GM19468 (cell line): Measurements from ENCODE around the gene FKRP.

Source experiments
- ATAC-seq: cut with Tn5 transposase; IDR thresholded peaks from one replicate; pipeline ENCODE4 v1.9.1; 2021; ENCODE audit warnings: mild to moderate bottlenecking, moderate library complexity, moderate number of reproducible peaks; ENCODE audit not compliant: unreplicated experiment; ENCODE audit errors: extremely low read depth

The FKRP gene

DNA sequence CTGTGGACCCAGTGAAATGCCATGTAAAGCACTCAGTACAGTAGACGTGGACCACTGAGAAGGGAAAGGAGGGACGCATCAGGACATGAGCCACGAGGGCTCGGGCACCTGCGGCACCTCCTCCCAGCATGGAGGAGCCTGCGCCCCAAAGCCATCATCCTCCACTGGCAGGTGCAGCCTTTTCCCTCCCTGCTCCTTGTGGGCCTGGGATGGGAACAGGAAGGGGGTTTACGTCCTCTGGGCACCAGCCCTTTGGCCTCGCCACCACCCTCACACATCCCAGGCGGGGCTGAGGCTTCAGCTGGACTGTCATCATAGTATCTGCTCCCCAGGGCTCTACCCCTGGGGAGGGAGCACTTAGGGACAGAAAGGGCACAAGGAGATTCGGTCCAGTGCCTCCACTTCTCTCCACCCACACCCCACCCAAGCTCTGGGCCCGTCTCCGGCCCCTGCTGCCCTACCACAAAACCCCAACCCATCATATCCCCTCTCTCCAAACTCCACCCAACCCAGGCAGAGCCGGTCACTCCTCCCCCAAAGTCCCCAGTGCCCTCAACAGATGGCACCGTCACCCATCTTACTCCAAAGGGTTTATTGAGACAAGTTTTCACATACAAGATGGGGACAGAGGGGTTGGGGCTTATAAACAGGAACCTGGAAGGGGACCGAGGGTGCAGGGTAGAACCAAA lies 26.8 kb upstream of the FKRP start:
- no peak for ATAC-seq

DNA sequence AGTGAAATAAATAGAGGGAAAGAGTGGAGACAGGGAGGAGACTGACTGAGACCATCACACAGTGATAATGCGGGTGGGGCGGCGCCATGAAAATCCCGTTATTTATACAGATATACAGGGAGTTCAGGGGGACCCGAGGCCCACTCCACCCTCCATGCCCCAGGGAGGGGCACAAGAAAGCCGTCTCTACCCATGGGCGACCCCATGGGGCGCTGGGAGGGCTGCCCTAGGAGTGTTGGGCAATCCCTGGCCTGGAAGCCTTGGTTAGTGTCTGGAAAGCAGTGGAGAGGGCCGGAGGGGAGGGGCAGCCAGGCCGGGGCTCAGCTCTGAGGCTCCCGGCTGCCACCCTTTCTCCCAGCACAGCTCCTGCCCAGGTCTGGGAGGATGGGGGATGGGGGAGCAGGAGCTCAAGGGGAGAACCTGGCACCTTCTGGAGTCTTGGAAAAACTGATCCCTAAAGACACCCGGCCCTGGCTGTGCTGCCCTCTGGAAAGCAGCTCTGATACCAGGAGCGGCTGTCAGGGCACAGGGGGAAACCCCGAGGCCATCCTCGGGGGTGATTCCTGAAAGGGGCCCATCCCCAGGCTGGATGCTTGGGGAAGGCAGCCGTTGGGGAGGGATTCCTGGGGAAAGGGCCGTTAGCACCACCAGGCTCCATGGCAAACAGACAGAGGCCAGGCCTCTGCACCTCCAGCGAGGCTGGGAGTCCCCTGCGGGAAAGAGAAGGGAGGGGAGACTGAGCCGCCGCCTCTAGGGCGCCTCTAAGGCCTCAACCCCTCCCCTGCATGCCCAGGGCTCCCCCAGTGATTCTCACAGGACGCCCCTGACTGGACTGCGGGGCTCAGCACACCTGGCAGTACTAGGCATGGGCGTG lies 26.0 kb upstream of the FKRP start:
- no peak for ATAC-seq

DNA sequence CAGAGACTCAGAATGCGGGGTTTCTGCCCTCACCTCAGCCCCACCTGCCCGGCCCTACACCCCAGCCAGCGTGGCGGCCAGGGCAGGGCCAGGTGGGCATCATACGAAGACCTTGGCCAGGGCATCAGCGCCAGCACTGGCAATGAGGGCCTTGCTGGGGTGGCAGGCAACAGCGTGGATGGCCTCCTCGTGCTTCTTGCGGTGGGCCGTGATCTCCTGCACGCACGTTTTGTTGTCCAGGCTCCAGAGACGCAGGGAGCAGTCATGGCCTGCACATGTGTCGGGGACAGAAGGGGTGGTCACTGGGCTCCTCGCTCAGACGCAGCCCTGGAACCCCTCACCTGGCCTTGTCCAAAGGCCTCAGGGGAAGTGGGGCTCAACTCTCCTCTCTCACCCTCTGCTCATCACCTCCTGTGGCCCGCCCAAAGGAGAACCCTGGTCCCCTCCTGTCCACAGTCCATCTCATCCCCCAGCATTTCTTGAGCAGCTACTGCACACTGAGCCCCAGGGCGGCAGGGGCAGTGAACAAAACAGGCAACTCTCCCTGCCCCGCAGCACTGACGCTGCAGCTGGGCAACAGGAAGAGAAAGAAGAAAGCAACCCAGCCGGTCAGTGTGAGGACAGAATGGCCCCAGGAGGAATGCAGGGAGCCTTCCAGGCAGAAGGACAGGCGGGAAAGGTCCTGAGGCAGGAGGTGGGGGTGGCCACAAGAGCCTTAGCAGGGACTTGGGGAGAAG lies 25.2 kb upstream of the FKRP start:
- no peak for ATAC-seq

GRCh38 chr19:46721269-46722003 lies 24.4 kb upstream of the FKRP start:
- ATAC-seq: no peak

- ATAC-seq: no peak
These were observed 23.9 kb upstream of the FKRP start for GRCh38 chr19:46722004-46722380.

DNA sequence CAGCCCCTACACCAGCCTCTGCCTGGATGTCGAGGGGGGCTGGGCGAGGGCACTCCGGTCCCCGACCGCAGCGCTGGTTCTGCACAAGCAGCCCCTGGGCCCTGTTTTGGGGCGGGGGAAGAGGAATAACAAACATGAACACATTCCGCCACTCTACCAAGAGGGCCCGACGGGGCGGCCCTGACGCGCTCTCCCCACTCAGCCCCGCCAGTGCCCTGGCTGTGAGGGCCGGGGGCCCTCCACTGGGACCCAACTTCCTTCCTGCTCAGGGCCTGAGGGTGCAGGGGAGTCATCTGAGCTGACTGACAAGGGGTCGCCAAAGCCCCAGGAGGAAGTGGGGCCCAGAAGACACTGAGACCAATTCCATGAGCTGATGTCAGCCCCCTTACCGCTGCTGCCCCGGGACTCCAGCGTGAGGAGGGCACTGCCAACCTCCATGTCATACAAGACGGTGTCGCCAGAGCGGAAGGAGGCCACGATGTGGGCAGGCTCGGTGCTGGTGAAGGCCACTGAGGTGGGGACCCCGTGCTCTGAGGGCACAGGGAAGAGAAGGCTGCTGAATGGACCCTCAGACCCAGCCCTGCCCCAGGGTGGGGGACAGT lies 23.3 kb upstream of the FKRP start:
- no peak for ATAC-seq

DNA sequence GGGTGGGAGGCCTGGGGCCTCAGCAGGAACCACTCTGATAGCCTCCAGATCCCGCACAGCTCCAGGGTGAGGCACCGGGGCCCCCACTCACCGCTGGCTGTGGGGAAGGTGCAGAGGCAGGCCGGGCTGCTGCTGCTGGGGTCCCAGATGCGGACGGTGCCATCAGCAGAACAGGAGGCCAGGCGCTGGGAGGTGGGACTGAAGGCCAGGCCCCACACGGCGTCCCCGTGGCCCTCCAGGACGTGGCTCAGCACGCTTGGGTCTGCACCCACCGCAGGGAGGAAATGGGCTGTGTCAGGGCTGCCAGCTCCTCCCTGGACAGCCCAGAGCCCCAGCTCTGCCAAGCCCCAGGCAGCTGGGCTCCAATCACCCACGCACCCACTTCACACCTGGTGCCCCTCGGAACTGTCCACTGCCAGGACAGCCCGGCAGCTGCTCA lies 22.8 kb upstream of the FKRP start:
- ATAC-seq: no peak

- no peak for ATAC-seq
These were observed 22.4 kb upstream of the FKRP start for GRCh38 chr19:46723471-46723870.

DNA sequence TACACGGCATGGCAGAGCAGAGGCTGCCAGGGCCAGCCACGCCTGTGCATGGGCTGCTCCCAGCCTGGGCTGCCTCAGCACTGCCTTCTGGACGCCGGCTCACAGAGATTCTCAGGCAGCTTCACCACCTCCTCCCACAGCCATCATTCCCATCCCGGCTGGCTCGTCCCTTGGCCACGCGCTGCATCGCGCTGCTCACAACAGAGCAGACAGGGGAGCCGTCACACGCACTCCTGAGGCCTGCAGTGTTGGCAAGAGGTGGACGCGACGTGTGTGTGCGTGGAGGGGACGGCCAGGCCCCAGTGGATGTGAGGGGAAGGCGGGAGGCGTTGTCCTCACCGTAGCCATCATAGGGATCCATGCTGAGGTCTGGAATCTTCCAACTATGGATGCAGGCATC lies 21.4 kb upstream of the FKRP start:
- no peak for ATAC-seq

- no peak for ATAC-seq
These were observed 20.6 kb upstream of the FKRP start for GRCh38 chr19:46725036-46725820.

DNA sequence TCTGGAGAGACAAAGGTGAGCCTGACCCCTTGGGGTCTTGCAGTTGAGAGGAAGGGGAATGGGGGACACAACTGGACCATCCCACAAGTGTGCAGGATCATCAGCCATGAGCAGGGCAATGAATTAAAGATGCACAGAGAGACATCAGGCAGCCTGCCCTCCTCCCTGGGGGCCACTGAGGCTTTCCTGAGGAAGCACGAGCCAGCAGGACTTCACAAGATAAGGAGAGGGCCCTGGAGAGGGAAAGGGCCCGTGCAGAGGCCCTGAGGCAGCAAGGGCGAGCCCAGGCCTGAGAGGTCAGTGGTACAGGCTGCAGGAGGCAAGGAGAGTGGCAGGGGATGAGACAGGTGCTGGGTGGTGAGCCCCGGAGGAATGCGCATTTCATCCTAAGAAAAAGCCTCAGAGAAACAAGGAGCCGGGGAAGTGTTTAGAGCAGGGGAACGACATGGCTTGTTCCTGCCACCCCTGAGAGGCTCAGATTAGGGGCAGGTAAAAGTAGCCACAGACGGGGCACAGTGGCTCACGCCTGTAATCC lies 19.9 kb upstream of the FKRP start:
- ATAC-seq: no peak

DNA sequence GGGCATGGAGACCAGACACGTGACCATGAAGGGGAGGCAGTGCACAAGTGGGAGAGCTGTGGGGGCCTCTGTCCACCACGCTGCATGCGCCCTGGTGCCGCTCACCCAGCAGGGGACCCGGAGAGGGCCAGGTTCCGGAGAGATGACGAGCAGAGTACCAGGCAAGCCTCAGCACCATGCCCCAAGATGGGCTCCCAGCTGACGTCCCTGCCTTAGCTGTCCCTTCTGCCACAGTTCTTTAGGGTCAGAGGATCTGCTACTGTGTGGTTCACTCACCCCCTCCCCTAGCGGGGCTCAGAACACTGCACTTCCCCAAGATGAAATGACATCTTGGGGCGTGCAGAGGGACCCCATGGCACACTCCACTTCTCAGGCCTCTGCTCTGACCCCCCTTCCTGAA lies 19.3 kb upstream of the FKRP start:
- no peak for ATAC-seq

GRCh38 chr19:46726971-46727501 lies 18.8 kb upstream of the FKRP start:
- no peak for ATAC-seq

DNA sequence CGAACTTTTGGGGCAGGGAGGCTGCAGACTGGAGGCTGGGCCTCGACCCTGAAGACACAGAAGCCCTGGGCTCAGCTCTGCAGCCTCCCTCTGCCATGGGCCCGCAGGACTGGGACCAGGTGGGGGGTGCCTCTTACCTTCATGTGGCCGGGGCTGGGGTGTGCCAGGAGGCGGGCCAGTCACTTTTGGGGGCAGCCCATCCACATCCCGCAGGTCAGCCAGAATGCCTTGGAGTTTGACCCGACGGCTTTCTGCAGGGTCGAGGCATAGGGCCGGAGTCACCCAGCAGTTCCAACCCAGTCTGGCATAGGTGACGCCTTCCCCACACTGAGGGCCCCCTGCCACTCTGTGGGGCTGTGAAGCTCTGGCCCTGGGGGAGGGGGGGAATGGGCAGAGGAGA lies 18.1 kb upstream of the FKRP start:
- no peak for ATAC-seq

GRCh38 chr19:46728208-46728607 lies 17.6 kb upstream of the FKRP start:
- no peak for ATAC-seq

- no peak for ATAC-seq
These were observed 17.0 kb upstream of the FKRP start for GRCh38 chr19:46728693-46729339.

- ATAC-seq: no peak
These were observed 16.2 kb upstream of the FKRP start for GRCh38 chr19:46729696-46730095.

DNA sequence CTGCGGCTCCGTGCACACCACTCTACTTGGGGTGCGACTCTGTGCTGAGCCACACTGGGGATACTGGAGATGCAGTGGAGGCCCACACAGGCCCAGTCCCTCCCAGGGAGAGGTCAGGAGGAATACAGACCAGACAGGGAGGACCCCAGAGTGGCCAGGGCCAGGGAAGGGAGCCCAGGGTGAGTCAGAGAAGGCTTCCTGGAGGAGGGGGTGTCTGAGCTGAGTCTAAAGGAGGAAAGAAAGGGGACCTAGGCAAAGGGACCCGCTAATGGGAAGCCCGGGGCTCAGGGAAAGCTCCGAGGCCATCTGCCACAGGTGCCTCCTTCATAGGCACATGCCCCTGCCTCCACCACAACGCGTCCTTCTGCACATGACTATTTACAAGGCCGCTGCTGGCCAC lies 15.7 kb upstream of the FKRP start:
- no peak for ATAC-seq
